ENCODE data around the gene CACNG4. TPM values are rescaled to one million over a fixed set of nuclear protein-coding genes. Genes with fewer than 3 reads are reported as not detected.

Gene CACNG4
- total RNA-seq, 1 donor from 2014 or later = 44.5 TPM

DNA sequence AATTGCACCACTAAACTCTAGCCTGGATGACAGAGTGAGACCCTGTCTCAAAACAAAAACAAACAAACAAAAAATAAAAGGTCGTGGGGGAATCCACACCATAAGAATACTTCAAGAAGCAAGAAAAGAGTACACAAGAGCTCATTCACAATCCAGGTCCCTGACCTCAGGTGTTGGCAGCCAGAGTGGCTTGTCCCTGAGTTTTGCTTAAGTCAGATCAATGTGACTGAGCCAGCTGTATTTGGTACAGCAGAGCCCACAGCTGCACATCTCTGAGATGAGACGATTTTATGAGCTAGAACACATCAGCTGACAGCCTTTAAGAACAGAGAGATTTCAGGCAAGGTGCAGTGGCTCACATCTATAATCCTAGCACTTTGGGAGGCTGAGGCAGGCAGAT, 102.2 kb downstream of the CACNG4 start:
- no peak for DNase-seq

DNA sequence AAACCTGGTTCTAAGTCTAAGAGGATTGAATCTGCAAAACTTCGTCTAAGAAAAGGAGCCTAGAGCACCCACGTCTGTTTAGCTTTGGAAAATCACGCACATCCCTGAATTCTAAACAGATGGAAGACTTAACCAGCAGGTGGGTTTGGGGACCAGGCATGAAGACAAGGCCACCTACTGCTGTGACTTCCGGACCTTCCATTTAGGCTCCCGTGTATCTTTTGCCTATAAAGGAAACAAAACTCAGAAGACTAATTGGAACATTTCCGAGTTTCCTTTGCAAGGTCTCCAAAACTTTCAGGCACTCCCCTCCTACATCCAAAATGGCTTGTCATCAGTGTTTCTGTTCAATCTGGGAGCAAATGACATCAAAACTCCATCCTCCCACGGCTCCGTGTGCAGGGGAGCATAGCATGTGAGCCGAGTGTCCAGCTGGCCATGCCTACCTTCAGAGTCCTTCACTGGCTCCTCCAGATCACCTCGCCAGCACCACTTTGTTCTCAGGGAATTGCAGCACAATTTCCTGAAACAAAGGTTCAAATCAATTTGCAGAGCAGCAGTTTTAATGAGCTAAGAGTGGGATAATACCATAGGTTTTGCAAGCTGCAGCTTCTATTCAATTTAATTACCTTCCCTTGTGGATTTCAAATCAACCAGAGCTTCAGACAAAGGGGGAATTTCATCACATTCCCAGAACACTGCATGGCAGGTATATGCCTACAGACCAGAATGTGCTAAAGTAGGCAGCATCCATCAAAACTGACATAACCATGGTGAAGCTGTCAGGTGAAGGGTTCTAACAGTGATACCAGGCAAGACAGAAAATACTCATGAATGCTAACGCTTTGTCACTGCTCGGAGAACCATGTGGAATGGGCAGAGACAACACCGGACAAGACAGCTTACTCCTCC, 103.3 kb downstream of the CACNG4 start:
- DNase-seq = no peak

GRCh38 chr17:67068999-67069398, 104.5 kb downstream of the CACNG4 start:
- DNase-seq = no peak

GRCh38 chr17:67069603-67070136, 105.2 kb downstream of the CACNG4 start:
- no peak for DNase-seq

DNA sequence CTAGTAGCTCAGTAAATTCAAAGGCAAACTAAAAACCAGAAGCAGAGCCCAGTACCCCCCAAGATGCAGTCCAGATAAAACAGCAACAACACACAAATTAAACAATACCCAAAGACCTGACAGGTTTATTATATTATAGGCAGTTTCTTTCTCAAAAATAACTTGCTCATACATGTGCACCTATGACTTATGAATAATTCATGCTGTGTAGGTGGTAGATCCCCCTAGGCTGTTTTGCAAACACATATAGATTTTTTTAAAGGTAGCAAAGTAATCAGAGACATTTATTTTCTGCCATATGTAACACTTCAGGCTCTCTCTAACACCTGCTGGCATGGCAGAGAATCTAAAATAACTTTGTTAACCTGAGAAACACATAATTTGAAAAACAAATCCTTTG, 107.1 kb downstream of the CACNG4 start:
- no peak for DNase-seq

- DNase-seq = no peak
Measured at GRCh38 chr17:67072885-67073284, 108.4 kb downstream of the CACNG4 start.

DNA sequence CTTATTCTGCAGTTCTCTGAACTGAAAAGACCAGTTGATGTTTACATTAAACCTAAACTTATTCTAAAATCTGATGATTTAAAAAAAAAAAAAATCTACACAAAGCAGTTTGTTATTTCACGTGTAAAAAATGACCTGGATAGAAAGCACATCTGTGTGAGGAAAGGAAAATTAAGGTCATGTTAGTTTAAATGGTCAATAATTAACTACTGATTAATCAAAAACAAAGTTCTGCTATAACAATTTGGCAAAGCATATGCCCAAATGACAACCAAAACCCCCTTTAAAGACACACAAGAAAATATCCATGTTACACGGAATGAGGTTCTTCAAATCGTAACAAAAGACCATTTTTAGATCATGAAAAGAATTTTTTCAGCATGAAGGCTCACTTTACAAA, 110.3 kb downstream of the CACNG4 start:
- no peak for DNase-seq

DNA sequence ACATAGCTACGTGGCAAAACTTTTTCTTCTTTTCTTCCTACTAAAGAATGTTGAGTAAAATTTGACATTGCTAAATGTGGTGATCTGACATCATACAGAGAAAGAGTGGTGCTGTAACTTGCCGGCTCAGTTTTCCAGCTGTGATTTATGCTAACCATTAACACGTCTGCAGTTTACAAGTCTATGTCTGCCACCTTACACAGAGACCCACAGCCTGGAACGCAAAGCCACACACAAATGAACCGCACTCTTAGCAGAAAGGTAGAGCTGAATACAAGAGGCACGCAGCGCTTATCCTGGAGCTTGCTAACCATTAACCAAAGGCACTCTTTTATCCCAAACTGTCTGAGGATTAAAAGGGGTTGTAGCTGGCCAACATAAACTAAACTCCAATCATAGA, 111.8 kb downstream of the CACNG4 start:
- no peak for DNase-seq

DNA sequence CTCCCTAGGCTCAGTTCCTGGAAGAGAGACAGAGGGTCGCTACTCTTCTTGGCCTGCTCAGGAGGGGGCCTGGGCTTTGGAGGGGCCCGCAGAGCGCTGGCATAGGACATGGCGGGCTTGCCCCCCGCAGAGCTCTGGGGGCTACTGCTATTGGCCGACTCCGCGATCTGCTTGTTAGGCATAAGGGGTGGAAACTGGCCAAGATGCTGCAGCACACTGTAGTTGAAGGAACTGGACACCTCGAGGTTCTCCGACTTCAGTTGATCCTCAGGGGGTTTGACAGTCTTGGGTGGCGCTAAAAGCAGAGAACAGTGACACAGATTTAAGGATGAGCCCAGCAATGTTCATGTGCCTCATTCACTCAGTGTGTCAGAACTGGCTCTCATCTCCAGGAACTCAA, 113.8 kb downstream of the CACNG4 start:
- DNase-seq = no peak

DNA sequence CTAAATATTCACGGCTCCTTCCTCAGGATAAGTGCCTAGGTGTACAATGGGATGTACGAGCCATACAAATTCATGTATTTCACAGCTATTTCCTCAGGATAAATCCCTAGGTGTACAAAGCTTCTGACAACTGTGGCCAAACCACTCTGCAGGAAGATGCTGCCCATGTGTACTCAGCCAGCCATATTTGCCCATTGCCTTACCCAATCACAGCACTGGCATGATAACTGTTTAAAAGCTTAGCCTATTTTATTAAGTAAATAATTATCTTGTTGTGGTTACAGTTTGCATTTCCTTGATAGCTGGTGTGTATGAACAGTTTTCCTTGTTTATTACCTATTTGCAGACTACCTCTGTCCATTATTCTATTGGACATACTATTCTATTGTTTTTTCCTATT, 115.0 kb downstream of the CACNG4 start:
- DNase-seq = no peak

- DNase-seq = no peak
Measured at GRCh38 chr17:67080804-67081203, 116.3 kb downstream of the CACNG4 start.

DNA sequence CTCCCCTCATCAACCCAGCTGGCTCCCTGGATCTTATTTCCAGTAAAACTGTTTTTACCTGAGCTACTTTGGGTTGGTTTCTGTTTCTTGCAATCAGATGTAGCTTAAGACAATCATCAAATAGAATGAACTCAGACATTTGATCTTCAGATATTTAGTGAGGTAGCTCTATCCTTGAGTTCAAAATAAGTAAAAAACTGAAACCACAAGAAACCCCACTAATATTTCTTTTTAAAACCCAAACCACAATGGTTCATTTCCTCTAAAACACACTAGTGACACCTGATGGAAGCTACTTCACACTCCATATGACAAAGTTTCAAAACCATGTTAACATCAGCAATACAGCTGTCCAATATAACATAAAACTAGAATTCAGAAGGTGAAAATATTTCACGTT, 117.6 kb downstream of the CACNG4 start:
- DNase-seq = no peak

Other genes starting within 250 kb of the CACNG4 start
- 0.31 TPM for gene CACNG5, start 129.6 kb upstream of the CACNG4 start, total RNA-seq
- 0.47 TPM for gene CACNG1, start 79.8 kb downstream of the CACNG4 start, total RNA-seq

Data from occipital lobe (tissue), 2 donors.